Activated B cell treated with CpG ODN at 0.5 μM for 24 hours (primary cell): Measurements from ENCODE around the gene POMT2. TPM values are rescaled to one million over a fixed set of nuclear protein-coding genes. Genes with fewer than 3 reads are reported as not detected.

Experiments used
- ATAC-seq: fragments of 200-7000 bp; cut with Tn5 transposase; one replicate; pipeline ENCODE4 v1.10.0; 2021; ENCODE audit warnings: low read depth, mild to moderate bottlenecking, moderate library complexity
- CTCF ChIA-PET: fragments of 350-600 bp; sonication (Branson Sonifier 250); formaldehyde crosslinking; loops from one replicate; lab custom pipeline; 2021; ENCODE audit warnings: antibody characterized with exemption; lab: Charles Lee
- POLR2A ChIA-PET: fragments of 350-600 bp; sonication (Branson Sonifier 250); formaldehyde crosslinking; loops from one replicate; lab custom pipeline; 2021; ENCODE audit warnings: antibody characterized with exemption; lab: Charles Lee
- DNase-seq: peaks from one replicate; pipeline ENCODE4 v3.0.0; 2022
- H3K27ac Mint-ChIP-seq: one replicate; pipeline ENCODE4 v1.8.0; 2020; ENCODE audit warnings: mixed read lengths
- H3K27me3 Mint-ChIP-seq: one replicate; pipeline ENCODE4 v1.8.0; 2021; ENCODE audit warnings: mixed read lengths
- H3K36me3 Mint-ChIP-seq: one replicate; pipeline ENCODE4 v1.8.0; 2021; ENCODE audit warnings: low read depth, mixed read lengths
- H3K4me1 Mint-ChIP-seq: one replicate; pipeline ENCODE4 v1.8.0; 2021; ENCODE audit warnings: mixed read lengths
- H3K4me3 Mint-ChIP-seq: one replicate; pipeline ENCODE4 v1.8.0; 2020; ENCODE audit warnings: mild to moderate bottlenecking, mixed read lengths
- H3K9me3 Mint-ChIP-seq: one replicate; pipeline ENCODE4 v1.8.0; 2020; ENCODE audit warnings: mixed read lengths
- intact Hi-C: fragments of 100-400 bp; cut with micrococcal nuclease; formaldehyde crosslinking; loops from one replicate; pipeline ENCODE4 v1.15.1; 2024
- total RNA-seq: library from RNA; stranded (reverse); gene quantifications from 2 replicates; pipeline ENCODE4 v1.2.3, GENCODE V29; 2022
- TF ChIP-seq, protein P1 (sequence below): fragments of 200-600 bp; IDR thresholded peaks from one replicate; pipeline ENCODE4 v1.8.0; 2022; ENCODE audit warnings: antibody characterized with exemption, mild to moderate bottlenecking

POMT2 gene
- total RNA-seq, 1 donor from 2014 or later: 30.8 TPM

DNA sequence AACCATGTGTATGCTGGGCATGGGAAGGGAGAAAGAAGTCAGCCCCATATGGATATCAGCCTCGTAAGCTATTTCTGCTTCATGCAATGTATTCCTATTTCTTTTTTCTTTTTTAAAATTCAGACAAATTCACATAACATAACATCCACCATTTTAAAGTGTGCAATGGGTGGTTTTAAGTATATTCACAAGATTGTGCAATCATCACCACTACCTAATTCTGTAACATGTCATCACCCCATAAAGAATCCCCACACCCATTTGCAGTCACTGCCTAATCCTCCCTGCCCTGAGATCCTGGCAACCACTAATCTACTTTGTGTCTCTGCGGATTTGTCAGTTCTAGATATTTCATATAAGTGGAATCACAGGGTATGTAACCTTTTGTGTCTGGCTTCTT is 9.5 kb downstream of the POMT2 start:
- Mint-ChIP-seq H3K4me3 (no peak overlapping the region), H3K27ac (no peak overlapping the region), H3K4me1 (peaks cover 8% of the 10 kb centered on the region), H3K27me3 (no peaks in the 10 kb centered on the region), H3K36me3 (peaks cover 2% of the 10 kb centered on the region), H3K9me3 (no peaks in the 10 kb centered on the region)
- ChIA-PET CTCF (interaction anchor here (2.3 kb wide), 1 partner anchor 10 kb away, joined by 7 read pairs; no protein-coding TSS in a partner anchor), POLR2A (no interaction called here)
- DNase-seq (no peak), ATAC-seq (no peak)
- intact Hi-C loops: no loop called here
- TF ChIP-seq, protein P1, sequence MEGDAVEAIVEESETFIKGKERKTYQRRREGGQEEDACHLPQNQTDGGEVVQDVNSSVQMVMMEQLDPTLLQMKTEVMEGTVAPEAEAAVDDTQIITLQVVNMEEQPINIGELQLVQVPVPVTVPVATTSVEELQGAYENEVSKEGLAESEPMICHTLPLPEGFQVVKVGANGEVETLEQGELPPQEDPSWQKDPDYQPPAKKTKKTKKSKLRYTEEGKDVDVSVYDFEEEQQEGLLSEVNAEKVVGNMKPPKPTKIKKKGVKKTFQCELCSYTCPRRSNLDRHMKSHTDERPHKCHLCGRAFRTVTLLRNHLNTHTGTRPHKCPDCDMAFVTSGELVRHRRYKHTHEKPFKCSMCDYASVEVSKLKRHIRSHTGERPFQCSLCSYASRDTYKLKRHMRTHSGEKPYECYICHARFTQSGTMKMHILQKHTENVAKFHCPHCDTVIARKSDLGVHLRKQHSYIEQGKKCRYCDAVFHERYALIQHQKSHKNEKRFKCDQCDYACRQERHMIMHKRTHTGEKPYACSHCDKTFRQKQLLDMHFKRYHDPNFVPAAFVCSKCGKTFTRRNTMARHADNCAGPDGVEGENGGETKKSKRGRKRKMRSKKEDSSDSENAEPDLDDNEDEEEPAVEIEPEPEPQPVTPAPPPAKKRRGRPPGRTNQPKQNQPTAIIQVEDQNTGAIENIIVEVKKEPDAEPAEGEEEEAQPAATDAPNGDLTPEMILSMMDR: no peak

DNA sequence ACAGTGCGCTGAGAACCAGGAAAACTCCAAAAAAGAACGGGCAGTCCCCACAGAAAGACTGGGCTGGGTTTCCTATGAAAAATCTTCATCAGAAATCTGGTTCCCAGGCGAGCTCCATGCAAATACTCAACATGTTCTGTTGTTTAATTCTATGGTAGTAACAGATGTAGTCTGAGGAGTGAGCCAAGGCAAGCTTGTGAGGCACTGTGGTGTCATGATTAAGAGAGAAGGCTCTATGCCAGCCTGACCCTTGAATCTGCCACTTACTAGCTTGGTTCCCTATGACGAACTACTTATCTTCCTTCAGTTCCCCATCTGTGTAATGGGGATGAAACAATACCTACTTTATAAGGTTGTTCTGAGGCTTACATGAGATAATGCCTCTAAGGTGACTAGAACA is 10.7 kb downstream of the POMT2 start:
- Mint-ChIP-seq H3K9me3 (no peaks in the 10 kb centered on the region), H3K27me3 (no peaks in the 10 kb centered on the region), H3K4me1 (peaks cover 8% of the 10 kb centered on the region), H3K4me3 (no peak overlapping the region), H3K36me3 (peaks cover 7% of the 10 kb centered on the region), H3K27ac (no peak overlapping the region)
- intact Hi-C loops: no loop called here
- ChIA-PET CTCF (no interaction called here), POLR2A (no interaction called here)
- TF ChIP-seq, protein P1: no peak
- DNase-seq (no peak), ATAC-seq (no peak)

DNA sequence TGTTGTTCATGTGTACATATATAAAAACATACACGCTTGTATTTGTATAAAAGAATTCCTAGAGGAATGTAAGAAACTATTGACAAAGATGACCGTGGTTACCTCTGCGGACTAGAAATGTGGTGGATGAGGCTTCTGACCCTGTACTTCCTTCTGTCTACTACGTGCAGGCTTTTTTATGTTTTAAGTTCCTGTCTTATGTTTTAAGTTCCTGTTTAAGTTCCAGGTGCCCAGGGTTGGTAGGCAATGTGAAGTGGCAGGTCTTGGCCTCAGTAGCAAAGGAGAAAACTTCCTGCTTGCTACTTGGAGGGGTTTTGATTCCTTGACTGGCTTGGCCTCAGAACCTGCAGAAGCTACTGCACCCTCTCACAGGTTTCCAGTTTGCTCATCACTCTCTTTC is 11.6 kb downstream of the POMT2 start:
- DNase-seq (no peak), ATAC-seq (peak; percentile 31)
- intact Hi-C loops: loop anchor here (10.0 kb wide), 1 partner anchor 1286 kb away; no protein-coding TSS in a partner anchor
- TF ChIP-seq, protein P1: no peak
- Mint-ChIP-seq H3K9me3 (no peaks in the 10 kb centered on the region), H3K36me3 (peaks cover 13% of the 10 kb centered on the region), H3K27ac (no peak overlapping the region), H3K4me3 (no peak overlapping the region), H3K27me3 (no peaks in the 10 kb centered on the region), H3K4me1 (peaks cover 8% of the 10 kb centered on the region)
- ChIA-PET POLR2A (no interaction called here), CTCF (no interaction called here)

DNA sequence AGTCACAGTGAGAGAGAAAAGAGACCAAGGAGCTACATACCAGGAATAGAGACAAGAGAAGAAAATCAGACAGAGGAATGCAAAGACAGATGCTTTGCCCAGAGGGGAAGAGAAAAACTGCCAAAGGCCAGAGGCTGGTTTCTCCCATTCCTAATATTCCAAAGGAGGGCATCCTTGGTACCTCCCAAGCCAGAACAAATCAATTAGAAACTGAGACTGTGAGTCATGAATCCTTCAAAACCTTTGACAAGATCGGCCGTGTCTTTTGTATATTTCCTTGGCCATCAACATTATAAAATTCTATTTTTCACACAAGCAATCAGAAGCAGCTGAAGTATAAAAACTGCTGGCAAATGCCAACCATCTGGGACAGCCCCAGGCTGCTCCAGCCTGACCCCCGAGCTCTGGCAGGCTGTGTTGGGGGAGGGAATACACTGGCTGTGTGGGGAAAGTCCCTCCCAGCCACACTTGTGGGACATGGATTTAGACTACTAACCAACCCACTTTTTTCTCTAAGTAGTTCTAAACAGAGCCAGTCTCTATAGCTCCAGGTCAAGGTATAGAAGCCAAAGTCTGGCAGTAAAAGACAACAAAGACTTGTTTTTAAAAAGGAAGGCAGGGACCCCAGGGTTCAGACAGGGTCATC is 13.7 kb downstream of the POMT2 start:
- H3K4me3 Mint-ChIP-seq: no peak overlapping the region
- no peak for DNase-seq
- no peak for ATAC-seq
- POLR2A ChIA-PET: interaction anchor here (0.6 kb wide), 1 partner anchor 27 kb away, joined by 7 read pairs; no protein-coding TSS in a partner anchor
- peaks cover 8% of the 10 kb centered on the region for H3K4me1 Mint-ChIP-seq
- CTCF ChIA-PET: interaction anchor here (0.6 to 1.8 kb wide), 2 partner anchors 8 to 66 kb away, joined by 4 to 13 read pairs; no protein-coding TSS in a partner anchor
- TF ChIP-seq, protein P1: no peak
- H3K36me3 Mint-ChIP-seq: peaks cover 24% of the 10 kb centered on the region
- intact Hi-C loops: loop anchor here (10.0 kb wide), 1 partner anchor 1288 kb away; no protein-coding TSS in a partner anchor
- no peaks in the 10 kb centered on the region for H3K27me3 Mint-ChIP-seq
- no peak overlapping the region for H3K27ac Mint-ChIP-seq
- no peaks in the 10 kb centered on the region for H3K9me3 Mint-ChIP-seq

DNA sequence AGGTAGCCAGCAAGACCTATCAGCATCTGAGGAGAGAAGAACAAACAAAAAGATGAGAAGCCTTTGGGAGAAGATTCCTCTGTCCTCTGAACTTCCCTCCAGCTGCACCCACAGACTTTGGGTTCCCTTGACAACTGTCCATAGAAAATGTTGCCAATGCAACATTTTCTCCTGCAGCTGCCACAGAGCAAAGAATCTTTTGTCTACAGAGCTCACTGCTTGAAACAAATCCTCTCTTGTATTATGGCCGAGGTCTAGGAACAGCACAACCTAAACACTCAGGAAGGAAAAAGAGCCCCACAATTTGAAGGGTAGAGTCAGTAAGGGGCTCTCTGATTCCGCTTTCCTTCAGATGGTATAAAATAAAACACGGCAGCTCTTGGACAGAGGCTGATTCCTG is 14.3 kb downstream of the POMT2 start:
- intact Hi-C loops: loop anchor here (10.0 kb wide), 1 partner anchor 1288 kb away; no protein-coding TSS in a partner anchor
- TF ChIP-seq, protein P1: no peak
- no peaks in the 10 kb centered on the region for H3K9me3 Mint-ChIP-seq
- ChIA-PET POLR2A (no interaction called here), CTCF (interaction anchor here (1.8 kb wide), 1 partner anchor 9 kb away, joined by 13 read pairs; no protein-coding TSS in a partner anchor)
- peaks cover 8% of the 10 kb centered on the region for H3K4me1 Mint-ChIP-seq
- no peak overlapping the region for H3K27ac Mint-ChIP-seq
- ATAC-seq (no peak), DNase-seq (no peak)
- peaks cover 24% of the 10 kb centered on the region for H3K36me3 Mint-ChIP-seq
- no peaks in the 10 kb centered on the region for H3K27me3 Mint-ChIP-seq
- H3K4me3 Mint-ChIP-seq: no peak overlapping the region
